ENCODE results near the gene HAND1.

HAND1 gene

DNA sequence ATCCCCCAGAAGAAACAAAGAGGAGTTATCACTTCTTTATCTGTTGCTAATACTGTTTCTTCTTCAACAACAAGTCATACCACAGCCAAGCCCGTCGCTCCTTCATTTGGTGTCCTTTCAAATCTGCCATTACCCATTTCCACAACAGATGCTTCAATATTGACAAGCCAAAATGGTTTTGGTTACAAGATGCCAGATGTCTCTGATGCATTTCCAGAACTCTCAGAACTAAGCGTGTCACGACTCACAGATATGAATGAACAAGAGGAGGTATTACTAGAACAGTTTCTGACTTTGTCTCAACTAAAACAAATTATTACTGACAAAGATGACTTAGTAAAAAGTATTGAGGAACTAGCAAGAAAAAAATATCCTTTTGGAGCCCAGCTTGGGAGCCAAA, 16.0 kb upstream of the HAND1 start:
- H3K4me3 ChIP-seq (replicated peaks; ENCODE audit: low read depth, low read length): no peak overlapping the region
- no peaks in the 10 kb centered on the region for H3K27me3 ChIP-seq (replicated peaks; ENCODE audit: control insufficient read depth, insufficient read depth, low read length)
- TF ChIP-seq, protein P1, sequence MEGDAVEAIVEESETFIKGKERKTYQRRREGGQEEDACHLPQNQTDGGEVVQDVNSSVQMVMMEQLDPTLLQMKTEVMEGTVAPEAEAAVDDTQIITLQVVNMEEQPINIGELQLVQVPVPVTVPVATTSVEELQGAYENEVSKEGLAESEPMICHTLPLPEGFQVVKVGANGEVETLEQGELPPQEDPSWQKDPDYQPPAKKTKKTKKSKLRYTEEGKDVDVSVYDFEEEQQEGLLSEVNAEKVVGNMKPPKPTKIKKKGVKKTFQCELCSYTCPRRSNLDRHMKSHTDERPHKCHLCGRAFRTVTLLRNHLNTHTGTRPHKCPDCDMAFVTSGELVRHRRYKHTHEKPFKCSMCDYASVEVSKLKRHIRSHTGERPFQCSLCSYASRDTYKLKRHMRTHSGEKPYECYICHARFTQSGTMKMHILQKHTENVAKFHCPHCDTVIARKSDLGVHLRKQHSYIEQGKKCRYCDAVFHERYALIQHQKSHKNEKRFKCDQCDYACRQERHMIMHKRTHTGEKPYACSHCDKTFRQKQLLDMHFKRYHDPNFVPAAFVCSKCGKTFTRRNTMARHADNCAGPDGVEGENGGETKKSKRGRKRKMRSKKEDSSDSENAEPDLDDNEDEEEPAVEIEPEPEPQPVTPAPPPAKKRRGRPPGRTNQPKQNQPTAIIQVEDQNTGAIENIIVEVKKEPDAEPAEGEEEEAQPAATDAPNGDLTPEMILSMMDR (IDR thresholded peaks at IDR 0.05; ENCODE audit: insufficient read depth, low read length, poor library complexity, severe bottlenecking): no peak
- DNase-seq (ENCODE audit: extremely low read depth, insufficient read length): no peak
- no peaks in the 10 kb centered on the region for H3K36me3 ChIP-seq (ENCODE audit: control insufficient read depth, insufficient read depth, low read length)

DNA sequence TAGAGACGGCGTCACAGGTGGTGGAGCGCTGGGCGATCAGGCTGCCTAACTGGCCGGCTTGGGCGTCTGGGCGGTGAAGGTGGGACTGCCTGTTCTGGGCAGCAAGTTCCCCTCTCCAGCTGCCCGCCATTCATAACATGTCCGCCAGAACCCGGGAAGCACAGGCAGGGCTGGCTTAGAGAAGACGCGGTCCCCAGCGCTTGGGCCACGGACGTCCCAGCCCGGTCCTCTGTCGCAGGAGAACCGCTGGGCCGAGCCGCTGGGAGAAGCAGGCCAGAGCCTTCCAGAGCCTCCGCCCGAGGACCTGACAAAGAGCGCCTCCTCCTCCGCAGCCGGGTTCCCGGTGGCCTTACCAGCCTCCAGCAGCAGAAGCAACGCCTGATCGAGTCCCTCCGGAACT, 15.2 kb upstream of the HAND1 start:
- Histone ChIP-seq H3K27me3 (replicated peaks; ENCODE audit: control insufficient read depth, insufficient read depth, low read length) (no peaks in the 10 kb centered on the region), H3K36me3 (ENCODE audit: control insufficient read depth, insufficient read depth, low read length) (no peaks in the 10 kb centered on the region), H3K4me3 (replicated peaks; ENCODE audit: low read depth, low read length) (no peak overlapping the region)
- DNase-seq (ENCODE audit: extremely low read depth, insufficient read length): no peak
- TF ChIP-seq, protein P1 (IDR thresholded peaks at IDR 0.05; ENCODE audit: insufficient read depth, low read length, poor library complexity, severe bottlenecking): no peak

DNA sequence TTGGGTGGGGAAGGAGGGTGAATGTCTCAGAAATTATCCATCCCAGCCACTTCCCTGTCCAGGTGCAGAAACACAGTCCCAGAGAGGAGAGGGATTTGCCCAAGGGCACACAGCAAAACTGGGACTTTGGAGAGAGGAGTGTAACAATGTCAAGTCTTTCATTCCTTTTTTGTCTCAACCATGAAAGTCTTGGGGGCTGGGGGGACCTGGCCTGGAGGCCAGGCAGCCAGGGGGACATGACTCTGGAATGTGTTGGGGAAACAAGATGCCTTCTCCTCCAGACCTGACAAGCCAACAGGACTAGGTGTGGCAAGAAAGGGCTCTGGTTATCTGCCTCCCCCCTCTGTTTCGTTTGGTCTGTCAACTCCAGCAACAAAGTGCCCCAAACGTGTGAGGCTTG, 13.9 kb upstream of the HAND1 start:
- TF ChIP-seq, protein P1 (IDR thresholded peaks at IDR 0.05; ENCODE audit: insufficient read depth, low read length, poor library complexity, severe bottlenecking): no peak
- H3K36me3 ChIP-seq (ENCODE audit: control insufficient read depth, insufficient read depth, low read length): no peaks in the 10 kb centered on the region
- no peaks in the 10 kb centered on the region for H3K27me3 ChIP-seq (replicated peaks; ENCODE audit: control insufficient read depth, insufficient read depth, low read length)
- no peak overlapping the region for H3K4me3 ChIP-seq (replicated peaks; ENCODE audit: low read depth, low read length)
- DNase-seq (ENCODE audit: extremely low read depth, insufficient read length): no peak

DNA sequence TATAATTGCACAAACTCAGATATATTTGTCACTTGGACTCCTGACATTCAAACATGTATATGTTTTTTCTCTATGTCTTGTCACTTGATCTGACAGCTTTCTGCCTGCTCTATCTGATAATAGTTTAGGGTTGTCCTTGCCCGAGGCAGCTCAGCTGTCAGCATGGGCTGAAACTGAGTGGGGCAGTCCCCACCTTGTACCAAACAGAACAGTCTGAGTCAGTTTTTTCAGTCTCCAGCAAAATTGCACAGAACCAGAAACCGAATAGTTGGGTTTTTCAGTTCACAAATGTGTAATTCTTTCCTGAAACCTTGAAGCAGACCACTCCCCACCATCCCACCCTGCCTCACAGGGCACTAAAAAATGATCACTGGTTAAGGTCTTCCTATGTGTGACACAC, 9.5 kb upstream of the HAND1 start:
- peak; percentile 63 for DNase-seq (ENCODE audit: extremely low read depth, insufficient read length)
- H3K27me3 ChIP-seq (replicated peaks; ENCODE audit: control insufficient read depth, insufficient read depth, low read length): no peaks in the 10 kb centered on the region; the same call in none of the 2 replicates
- H3K4me3 ChIP-seq (replicated peaks; ENCODE audit: low read depth, low read length): no peak overlapping the region
- TF ChIP-seq, protein P1 (IDR thresholded peaks at IDR 0.05; ENCODE audit: insufficient read depth, low read length, poor library complexity, severe bottlenecking): no peak
- H3K36me3 ChIP-seq (ENCODE audit: control insufficient read depth, insufficient read depth, low read length): no peaks in the 10 kb centered on the region

DNA sequence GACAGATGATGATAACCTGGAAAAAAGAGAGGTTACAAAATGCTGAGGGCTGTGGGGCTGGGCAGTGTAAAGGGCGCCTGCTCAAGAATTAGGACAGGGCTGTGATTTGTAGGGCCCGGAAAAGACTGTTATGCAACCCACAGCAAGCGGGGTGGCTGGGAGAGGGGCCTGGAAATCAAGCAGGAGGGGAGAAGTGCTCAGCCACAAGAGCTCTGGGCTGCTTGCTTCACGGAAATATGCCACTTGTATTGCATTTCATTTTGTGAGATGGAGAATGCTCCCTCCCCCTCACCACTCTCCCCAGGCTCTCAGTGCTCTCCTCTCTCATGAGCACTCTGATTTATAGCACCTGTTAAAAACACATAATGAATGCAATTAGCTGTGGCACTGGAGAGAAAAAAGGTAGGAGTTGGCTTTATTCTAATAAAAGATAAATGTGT, 8.4 kb upstream of the HAND1 start:
- no peak for DNase-seq (ENCODE audit: extremely low read depth, insufficient read length)
- peaks cover 2% of the 10 kb centered on the region for H3K27me3 ChIP-seq (replicated peaks; ENCODE audit: control insufficient read depth, insufficient read depth, low read length)
- H3K4me3 ChIP-seq (replicated peaks; ENCODE audit: low read depth, low read length): no peak overlapping the region
- TF ChIP-seq, protein P1 (IDR thresholded peaks at IDR 0.05; ENCODE audit: insufficient read depth, low read length, poor library complexity, severe bottlenecking): no peak
- H3K36me3 ChIP-seq (ENCODE audit: control insufficient read depth, insufficient read depth, low read length): no peaks in the 10 kb centered on the region

DNA sequence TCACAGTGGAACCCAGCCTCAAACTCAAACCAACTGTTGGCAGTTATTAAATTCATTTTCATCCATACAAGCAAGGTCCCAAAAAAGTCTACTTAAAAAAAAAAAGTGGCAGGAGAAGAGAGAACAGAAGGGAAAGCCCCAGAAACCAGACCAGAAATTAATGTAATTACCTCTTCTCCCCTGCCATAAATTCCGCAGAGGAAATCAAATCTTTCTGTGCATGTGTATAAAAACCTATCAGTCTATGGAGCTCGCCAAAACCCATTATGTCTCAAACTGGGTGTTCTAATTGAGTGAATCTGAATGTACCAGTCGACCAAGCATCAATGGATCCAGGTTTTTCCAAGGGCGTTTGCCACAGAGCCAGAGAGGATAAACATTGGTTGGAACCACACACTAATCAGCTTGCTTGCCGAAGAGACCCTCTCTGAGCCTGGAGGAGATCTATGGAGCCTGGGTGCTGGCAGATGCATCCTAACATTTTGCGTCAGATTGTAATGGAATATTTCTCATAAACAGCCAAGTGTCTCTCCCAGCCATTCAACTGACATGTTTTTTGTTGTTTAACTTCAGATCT, 7.9 kb upstream of the HAND1 start:
- H3K27me3 ChIP-seq (replicated peaks; ENCODE audit: control insufficient read depth, insufficient read depth, low read length): peaks cover 4% of the 10 kb centered on the region
- H3K4me3 ChIP-seq (replicated peaks; ENCODE audit: low read depth, low read length): no peak overlapping the region

More for the DNA sequence above, 7.9 kb upstream of the HAND1 start:
- TF ChIP-seq, protein P1 (IDR thresholded peaks at IDR 0.05; ENCODE audit: insufficient read depth, low read length, poor library complexity, severe bottlenecking): no peak
- H3K36me3 ChIP-seq (ENCODE audit: control insufficient read depth, insufficient read depth, low read length): no peaks in the 10 kb centered on the region
- DNase-seq (ENCODE audit: extremely low read depth, insufficient read length): no peak
